ENCODE measurements around the gene COX4I1.

Gene COX4I1

DNA sequence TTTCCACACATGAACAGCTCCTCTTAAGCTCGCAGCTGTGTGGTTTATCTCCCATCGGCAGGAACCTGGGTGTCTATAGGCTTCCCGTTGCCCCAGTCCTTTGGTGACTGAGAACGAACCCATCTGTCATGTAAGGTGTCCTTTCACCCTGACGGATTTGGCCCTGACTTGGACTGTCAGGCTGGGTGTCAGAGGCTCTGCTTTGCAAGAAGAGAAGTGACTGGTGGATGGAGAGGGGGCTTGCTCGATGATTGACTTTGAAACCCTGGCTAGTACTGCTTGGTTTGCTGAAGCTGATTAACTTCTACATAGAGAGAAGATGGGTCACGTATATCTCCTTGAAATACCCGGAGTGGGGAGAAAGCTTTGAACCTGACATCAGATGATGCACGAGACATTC is 42.9 kb downstream of the COX4I1 start:
- no peak for DNase-seq (ENCODE audit: low spot score)

DNA sequence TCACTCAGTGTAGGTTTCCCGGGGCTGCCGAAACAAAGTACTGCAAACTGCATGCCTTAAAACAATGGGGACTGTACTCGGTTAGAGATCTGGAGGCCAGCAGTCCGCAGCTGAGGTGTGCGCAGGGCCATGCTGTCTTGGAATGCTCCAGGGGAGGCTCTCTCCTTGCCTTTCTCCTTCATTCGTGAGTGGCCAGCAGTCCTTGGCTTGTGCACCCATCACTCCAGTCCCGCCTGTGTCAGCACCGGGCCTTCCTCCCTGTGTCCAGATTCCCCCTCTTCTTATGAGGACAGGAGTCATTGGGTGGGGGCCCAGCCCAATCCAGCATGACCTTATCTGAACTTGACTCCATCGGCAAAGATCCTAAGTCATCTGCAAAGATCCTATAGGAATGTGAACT is 43.4 kb downstream of the COX4I1 start:
- no peak for DNase-seq (ENCODE audit: low spot score)

GRCh38 chr16:85843471-85844168 is 44.1 kb downstream of the COX4I1 start:
- no peak for DNase-seq (ENCODE audit: low spot score)

- DNase-seq (ENCODE audit: low spot score), result no peak
These were observed 44.6 kb downstream of the COX4I1 start for GRCh38 chr16:85844169-85844481.

GRCh38 chr16:85844786-85845185 is 45.3 kb downstream of the COX4I1 start:
- no peak for DNase-seq (ENCODE audit: low spot score)

DNA sequence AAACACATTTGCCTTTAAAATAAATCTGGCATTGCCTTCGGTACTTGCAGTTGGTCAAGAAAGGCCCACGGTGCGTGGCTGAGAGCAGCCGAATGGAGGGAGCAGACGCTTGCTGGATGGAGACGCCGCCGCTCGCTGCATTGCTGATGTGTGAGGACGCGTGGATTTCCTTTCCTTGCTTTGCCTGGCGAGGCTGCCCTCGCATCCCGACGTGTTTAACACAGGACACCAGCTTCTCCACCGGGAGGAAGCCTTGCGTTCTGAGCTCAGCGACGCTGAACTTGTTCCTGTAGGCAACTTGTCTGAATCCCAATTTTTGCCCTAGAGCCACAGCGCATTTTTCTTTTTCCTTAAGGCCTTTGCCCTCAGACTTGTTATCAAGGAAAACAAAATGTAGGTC is 45.8 kb downstream of the COX4I1 start:
- no peak for DNase-seq (ENCODE audit: low spot score)

DNA sequence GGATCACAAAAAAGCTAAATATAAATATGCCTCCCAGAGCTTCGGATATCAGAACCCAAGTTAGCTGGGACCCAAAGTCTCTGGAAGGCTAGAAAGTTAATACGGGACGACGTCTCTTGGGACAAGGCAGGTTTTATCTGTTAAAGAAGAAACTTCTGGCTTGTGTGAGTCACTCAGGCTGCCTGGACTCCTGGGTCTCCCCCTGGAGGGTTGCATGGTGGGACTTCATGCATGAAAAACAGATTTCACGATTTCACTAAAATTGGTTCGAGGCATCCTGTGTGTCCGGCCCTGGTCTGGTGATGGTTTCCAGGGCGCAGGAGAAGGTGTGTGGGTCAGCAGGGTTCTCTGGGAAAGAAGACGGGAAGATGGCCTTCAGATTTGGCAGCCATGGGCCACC is 47.0 kb downstream of the COX4I1 start:
- DNase-seq (ENCODE audit: low spot score), result no peak

GRCh38 chr16:85847036-85847435 is 47.5 kb downstream of the COX4I1 start:
- DNase-seq (ENCODE audit: low spot score), result no peak

DNA sequence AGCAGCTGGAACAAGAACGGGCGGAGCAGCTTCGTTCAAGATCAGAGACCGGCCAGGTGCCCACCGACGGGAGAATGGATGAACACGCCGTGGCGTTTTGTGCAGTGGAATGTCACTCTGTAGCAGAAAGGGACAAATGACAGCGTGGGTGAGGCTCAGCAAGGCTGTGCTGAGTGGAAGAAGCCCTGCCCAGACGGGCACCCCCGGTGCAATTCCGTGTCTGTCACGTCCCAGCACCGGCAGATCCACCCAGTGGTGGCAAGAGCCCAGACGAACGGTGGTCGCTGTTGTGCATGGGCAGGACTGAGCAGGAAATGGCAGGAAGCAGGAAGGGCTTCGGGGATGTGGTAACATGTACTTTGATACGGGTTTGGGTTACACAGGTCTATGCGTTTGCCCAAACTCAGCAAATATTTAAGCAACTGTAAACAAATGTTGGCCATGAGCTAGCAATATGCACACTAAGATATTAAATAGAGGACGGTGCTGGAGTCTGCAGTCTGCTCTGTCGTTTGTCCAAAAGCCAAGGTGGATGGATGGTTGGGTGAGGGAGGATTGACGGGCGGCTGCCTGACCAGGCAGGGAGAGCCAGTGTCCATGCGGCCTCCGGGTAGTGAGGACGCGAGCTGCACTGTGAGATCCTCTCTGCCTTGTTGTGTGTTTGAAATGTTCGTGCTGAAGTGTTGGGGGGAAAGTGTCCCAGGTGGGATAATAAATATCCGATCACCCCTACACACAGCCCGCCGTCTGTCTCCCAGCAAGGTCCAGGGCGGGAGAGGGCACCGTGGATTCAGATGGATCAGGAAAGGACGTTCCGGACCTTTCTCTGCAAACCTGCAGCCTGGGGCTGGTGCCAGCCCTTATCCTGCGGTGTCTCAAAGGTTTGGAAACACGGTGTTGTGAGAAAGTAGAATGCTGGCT is 48.4 kb downstream of the COX4I1 start:
- no peak for DNase-seq (ENCODE audit: low spot score)

- DNase-seq (ENCODE audit: low spot score), result no peak
These were observed 49.5 kb downstream of the COX4I1 start for GRCh38 chr16:85848986-85849385.

DNA sequence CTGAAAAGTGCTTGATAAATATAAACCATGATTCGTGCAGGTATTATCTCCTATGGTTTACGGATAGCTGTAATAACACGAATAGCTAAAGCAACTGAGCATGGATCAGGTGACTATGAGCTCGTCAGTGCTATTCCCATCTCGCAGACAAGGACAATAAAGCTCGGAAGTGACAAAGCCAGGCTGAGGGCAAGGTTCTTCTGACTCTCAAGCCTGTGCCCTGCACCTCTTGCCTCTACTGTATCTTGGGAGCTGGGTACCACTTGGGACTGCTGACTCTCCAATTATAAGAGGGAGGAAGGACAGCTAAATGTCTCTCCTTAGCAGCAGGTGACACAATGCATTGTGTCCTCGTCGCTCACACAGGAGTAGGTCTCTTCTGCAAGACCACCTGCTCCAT is 49.9 kb downstream of the COX4I1 start:
- no peak for DNase-seq (ENCODE audit: low spot score)

GRCh38 chr16:85850344-85850880 is 50.9 kb downstream of the COX4I1 start:
- no peak for DNase-seq (ENCODE audit: low spot score)

GRCh38 chr16:85851034-85851785 is 51.7 kb downstream of the COX4I1 start:
- no peak for DNase-seq (ENCODE audit: low spot score)

DNA sequence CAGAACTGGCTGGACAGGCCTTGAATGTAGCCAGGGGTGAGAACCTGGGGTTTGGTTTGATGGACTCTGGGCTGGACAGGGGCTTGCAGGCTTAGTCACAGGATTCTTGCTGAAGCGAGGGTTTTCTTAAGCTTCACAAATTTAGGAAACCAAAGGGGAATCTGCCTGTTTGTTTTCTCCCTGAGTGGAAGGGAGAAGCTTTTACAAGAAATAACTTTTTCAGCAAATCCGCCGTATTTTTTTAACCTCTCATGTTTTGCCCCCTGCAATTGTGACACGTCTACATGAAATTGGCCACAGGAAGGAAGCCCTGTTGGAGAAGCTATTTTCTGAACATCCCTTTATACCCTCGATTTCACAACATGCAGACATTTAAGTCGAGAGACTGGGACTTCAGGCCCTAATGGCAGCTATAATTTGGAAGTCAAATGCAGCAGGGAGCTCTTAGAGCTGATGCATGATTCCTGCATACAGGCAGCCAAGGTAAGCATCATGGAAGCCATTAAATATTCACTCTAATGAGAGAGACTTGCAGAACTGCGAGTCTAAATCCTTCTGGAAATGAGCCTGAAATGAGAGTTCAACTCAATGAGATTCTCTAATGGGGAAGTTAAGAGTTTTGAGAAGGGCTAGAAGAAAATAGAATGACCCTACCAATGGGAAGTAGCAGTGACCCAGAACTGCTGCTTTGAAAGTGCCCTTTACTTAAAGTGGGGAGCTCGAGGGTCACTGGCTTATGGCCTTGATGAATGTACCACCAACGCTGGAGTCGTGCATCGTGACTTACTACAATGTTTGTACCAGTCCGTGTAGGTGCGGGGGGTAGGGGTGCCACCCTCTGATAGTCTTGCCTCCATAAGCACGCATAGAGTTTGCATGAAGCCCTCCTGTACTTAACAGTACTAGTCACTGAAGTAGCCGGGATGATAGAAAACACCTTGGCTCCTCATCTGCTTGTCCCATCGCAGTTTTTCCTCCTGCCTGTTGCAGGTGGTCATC is 54.4 kb downstream of the COX4I1 start:
- peak; percentile 61 for DNase-seq (ENCODE audit: low spot score)

GRCh38 chr16:85854935-85855334 is 55.4 kb downstream of the COX4I1 start:
- DNase-seq (ENCODE audit: low spot score), result no peak

- no peak for DNase-seq (ENCODE audit: low spot score)
These were observed 56.6 kb downstream of the COX4I1 start for GRCh38 chr16:85856079-85856478.

- DNase-seq (ENCODE audit: low spot score), result no peak
These were observed 57.1 kb downstream of the COX4I1 start for GRCh38 chr16:85856585-85856984.

Measured in globus pallidus (tissue), 1 donor.